ENCODE measurements around the gene CACNA1B.
"Not testable (repeated sequence)": the region's sequence is repeated elsewhere in the genome, so short reads cannot be mapped to it uniquely, and the experiment has no call there.

The CACNA1B gene

GRCh38 chr9:138107039-138107438 is 229.5 kb downstream of the CACNA1B start:
- not testable (repeated sequence) for H2BK15ac ChIP-seq (ENCODE audit: low read length); H2AK5ac ChIP-seq (ENCODE audit: low read depth, low read length); H3K79me1 ChIP-seq (ENCODE audit: low read depth, low read length); H3K4me2 ChIP-seq (ENCODE audit: insufficient read depth, low read length, poor library complexity, severe bottlenecking); H2BK12ac ChIP-seq (ENCODE audit: low read length); H3K36me3 ChIP-seq (replicated peaks in 1 of 2; ENCODE audit: control insufficient read depth in 2 of 2, insufficient read depth in 2 of 2, low read length in 2 of 2); H3K4ac ChIP-seq (ENCODE audit: low read length); H3K4me3 ChIP-seq (ENCODE audit: low read length in 2 of 2); DNase-seq (ENCODE audit: low spot score); H2AFZ ChIP-seq (ENCODE audit: low read length); H3K23ac ChIP-seq (ENCODE audit: low read depth, low read length, poor library complexity); H3K27ac ChIP-seq (replicated peaks; ENCODE audit: low read length); H2BK5ac ChIP-seq (ENCODE audit: low read length); H4K8ac ChIP-seq (ENCODE audit: low read depth, low read length); H3K27me3 ChIP-seq (ENCODE audit: control insufficient read depth in 3 of 3, insufficient read depth in 3 of 3, low read depth in 1 of 3, low read length in 3 of 3); H2BK120ac ChIP-seq (ENCODE audit: low read depth, low read length); H3K9me3 ChIP-seq (replicated peaks in 1 of 2; ENCODE audit: control insufficient read depth in 2 of 2, insufficient read depth in 1 of 2, low read depth in 1 of 2, low read length in 2 of 2); H3K18ac ChIP-seq (ENCODE audit: low read length); H4K91ac ChIP-seq (ENCODE audit: low read depth, low read length, poor library complexity); H3K9ac ChIP-seq (ENCODE audit: low read depth, low read length, poor library complexity); H3K14ac ChIP-seq (ENCODE audit: low read length)
- H3K4me1 ChIP-seq (ENCODE audit: control insufficient read depth in 2 of 2, insufficient read depth in 1 of 2, low read depth in 1 of 2, low read length in 2 of 2): peaks cover 0 to 19% of the 10 kb centered on the region in 2 donors
- WGBS, 2 donors (ENCODE audit: extremely low coverage in 2 of 2, insufficient read length in 2 of 2, insufficient replicate concordance in 1 of 2): no CpG with 5 or more reads among the region's 3 CpGs

- Histone ChIP-seq H2AK5ac (ENCODE audit: low read depth, low read length) (no peak overlapping the region), H2BK5ac (ENCODE audit: low read length) (no peak overlapping the region), H3K4me2 (ENCODE audit: insufficient read depth, low read length, poor library complexity, severe bottlenecking) (no peak overlapping the region), H3K27me3 (ENCODE audit: control insufficient read depth in 3 of 3, insufficient read depth in 3 of 3, low read depth in 1 of 3, low read length in 3 of 3) (no peaks in the 10 kb centered on the region), H2BK12ac (ENCODE audit: low read length) (no peak overlapping the region), H3K4me3 (ENCODE audit: low read length in 2 of 2) (no peak overlapping the region), H3K4ac (ENCODE audit: low read length) (no peak overlapping the region), H2AFZ (ENCODE audit: low read length) (no peak overlapping the region), H2BK120ac (ENCODE audit: low read depth, low read length) (no peak overlapping the region), H3K23ac (ENCODE audit: low read depth, low read length, poor library complexity) (no peak overlapping the region), H3K4me1 (ENCODE audit: control insufficient read depth in 2 of 2, insufficient read depth in 1 of 2, low read depth in 1 of 2, low read length in 2 of 2) (no peaks in the 10 kb centered on the region), H3K18ac (ENCODE audit: low read length) (no peak overlapping the region), H2BK15ac (ENCODE audit: low read length) (no peak overlapping the region), H3K27ac (replicated peaks; ENCODE audit: low read length) (no peak overlapping the region), H3K9ac (ENCODE audit: low read depth, low read length, poor library complexity) (no peak overlapping the region), H3K79me1 (ENCODE audit: low read depth, low read length) (peaks cover 3% of the 10 kb centered on the region), H3K36me3 (replicated peaks in 1 of 2; ENCODE audit: control insufficient read depth in 2 of 2, insufficient read depth in 2 of 2, low read length in 2 of 2) (no peaks in the 10 kb centered on the region), H4K91ac (ENCODE audit: low read depth, low read length, poor library complexity) (no peak overlapping the region), H3K14ac (ENCODE audit: low read length) (no peak overlapping the region), H3K9me3 (replicated peaks in 1 of 2; ENCODE audit: control insufficient read depth in 2 of 2, insufficient read depth in 1 of 2, low read depth in 1 of 2, low read length in 2 of 2) (peaks cover 0 to 20% of the 10 kb centered on the region in 2 donors), H4K8ac (ENCODE audit: low read depth, low read length) (no peak overlapping the region)
- DNase-seq (ENCODE audit: low spot score): no peak
- no CpG with 5 or more reads among the region's 9 CpGs for WGBS, 2 donors (ENCODE audit: extremely low coverage in 2 of 2, insufficient read length in 2 of 2, insufficient replicate concordance in 1 of 2)
These were observed 234.0 kb downstream of the CACNA1B start for GRCh38 chr9:138111607-138112006.

- H3K9ac ChIP-seq (ENCODE audit: low read depth, low read length, poor library complexity): no peak overlapping the region
- no peak overlapping the region for H2BK15ac ChIP-seq (ENCODE audit: low read length)
- no peak overlapping the region for H3K27ac ChIP-seq (replicated peaks; ENCODE audit: low read length)
- H4K91ac ChIP-seq (ENCODE audit: low read depth, low read length, poor library complexity): no peak overlapping the region
- no peaks in the 10 kb centered on the region for H3K36me3 ChIP-seq (replicated peaks in 1 of 2; ENCODE audit: control insufficient read depth in 2 of 2, insufficient read depth in 2 of 2, low read length in 2 of 2)
- peaks cover 0 to 22% of the 10 kb centered on the region in 2 donors for H3K9me3 ChIP-seq (replicated peaks in 1 of 2; ENCODE audit: control insufficient read depth in 2 of 2, insufficient read depth in 1 of 2, low read depth in 1 of 2, low read length in 2 of 2)
- no peak overlapping the region for H3K18ac ChIP-seq (ENCODE audit: low read length)
- WGBS, 2 donors (ENCODE audit: extremely low coverage in 2 of 2, insufficient read length in 2 of 2, insufficient replicate concordance in 1 of 2): no CpG with 5 or more reads among the region's 16 CpGs
- DNase-seq (ENCODE audit: low spot score): no peak
- no peak overlapping the region for H3K4me2 ChIP-seq (ENCODE audit: insufficient read depth, low read length, poor library complexity, severe bottlenecking)
- peak overlapping the region; percentile 52 for H3K23ac ChIP-seq (ENCODE audit: low read depth, low read length, poor library complexity)
- no peak overlapping the region for H3K14ac ChIP-seq (ENCODE audit: low read length)
- no peak overlapping the region for H2BK120ac ChIP-seq (ENCODE audit: low read depth, low read length)
- H3K79me1 ChIP-seq (ENCODE audit: low read depth, low read length): peaks cover 3% of the 10 kb centered on the region
- no peak overlapping the region for H4K8ac ChIP-seq (ENCODE audit: low read depth, low read length)
- H2BK5ac ChIP-seq (ENCODE audit: low read length): no peak overlapping the region
- no peak overlapping the region for H2AFZ ChIP-seq (ENCODE audit: low read length)
- H2AK5ac ChIP-seq (ENCODE audit: low read depth, low read length): no peak overlapping the region
- no peak overlapping the region for H2BK12ac ChIP-seq (ENCODE audit: low read length)
- H3K4ac ChIP-seq (ENCODE audit: low read length): no peak overlapping the region
- H3K27me3 ChIP-seq (ENCODE audit: control insufficient read depth in 3 of 3, insufficient read depth in 3 of 3, low read depth in 1 of 3, low read length in 3 of 3): no peaks in the 10 kb centered on the region
- H3K4me1 ChIP-seq (ENCODE audit: control insufficient read depth in 2 of 2, insufficient read depth in 1 of 2, low read depth in 1 of 2, low read length in 2 of 2): no peaks in the 10 kb centered on the region
- peak overlapping the region in 1 of 2 donors; percentile 72 for H3K4me3 ChIP-seq (ENCODE audit: low read length in 2 of 2)
These were observed 234.6 kb downstream of the CACNA1B start for GRCh38 chr9:138112090-138112748.

- H3K4me2 ChIP-seq (ENCODE audit: insufficient read depth, low read length, poor library complexity, severe bottlenecking): no peak overlapping the region
- WGBS, 2 donors (ENCODE audit: extremely low coverage in 2 of 2, insufficient read length in 2 of 2, insufficient replicate concordance in 1 of 2): no CpG with 5 or more reads among the region's 36 CpGs
- H3K14ac ChIP-seq (ENCODE audit: low read length): no peak overlapping the region
- peaks cover 3% of the 10 kb centered on the region for H3K79me1 ChIP-seq (ENCODE audit: low read depth, low read length)
- no peak overlapping the region for H3K23ac ChIP-seq (ENCODE audit: low read depth, low read length, poor library complexity)
- H2BK5ac ChIP-seq (ENCODE audit: low read length): no peak overlapping the region
- no peak overlapping the region for H3K27ac ChIP-seq (replicated peaks; ENCODE audit: low read length)
- H3K9me3 ChIP-seq (replicated peaks in 1 of 2; ENCODE audit: control insufficient read depth in 2 of 2, insufficient read depth in 1 of 2, low read depth in 1 of 2, low read length in 2 of 2): peaks cover 0 to 28% of the 10 kb centered on the region in 2 donors
- H3K4me1 ChIP-seq (ENCODE audit: control insufficient read depth in 2 of 2, insufficient read depth in 1 of 2, low read depth in 1 of 2, low read length in 2 of 2): no peaks in the 10 kb centered on the region
- no peak overlapping the region for H3K4ac ChIP-seq (ENCODE audit: low read length)
- no peak overlapping the region for H4K8ac ChIP-seq (ENCODE audit: low read depth, low read length)
- no peaks in the 10 kb centered on the region for H3K27me3 ChIP-seq (ENCODE audit: control insufficient read depth in 3 of 3, insufficient read depth in 3 of 3, low read depth in 1 of 3, low read length in 3 of 3)
- H3K18ac ChIP-seq (ENCODE audit: low read length): no peak overlapping the region
- H3K9ac ChIP-seq (ENCODE audit: low read depth, low read length, poor library complexity): no peak overlapping the region
- no peak overlapping the region for H2AFZ ChIP-seq (ENCODE audit: low read length)
- no peak overlapping the region for H2AK5ac ChIP-seq (ENCODE audit: low read depth, low read length)
- no peak overlapping the region for H2BK12ac ChIP-seq (ENCODE audit: low read length)
- no peak overlapping the region for H3K4me3 ChIP-seq (ENCODE audit: low read length in 2 of 2)
- no peak for DNase-seq (ENCODE audit: low spot score)
- H2BK120ac ChIP-seq (ENCODE audit: low read depth, low read length): no peak overlapping the region
- H4K91ac ChIP-seq (ENCODE audit: low read depth, low read length, poor library complexity): no peak overlapping the region
- no peak overlapping the region for H2BK15ac ChIP-seq (ENCODE audit: low read length)
- no peaks in the 10 kb centered on the region for H3K36me3 ChIP-seq (replicated peaks in 1 of 2; ENCODE audit: control insufficient read depth in 2 of 2, insufficient read depth in 2 of 2, low read length in 2 of 2)
These were observed 235.4 kb downstream of the CACNA1B start for GRCh38 chr9:138112791-138113600.
